Activated CD4-positive, CD25-positive, alpha-beta regulatory T cell treated with anti-CD3 and anti-CD28 coated beads, Interleukin-2, amount 50 U/mL, for 72 hours (primary cell): ENCODE data around the gene CSRNP3.

Experiments
- DNase-seq: peaks from one replicate; pipeline ENCODE4 v3.0.0; 2021

The CSRNP3 gene

GRCh38 chr2:165693838-165694237 is 224.3 kb downstream of the CSRNP3 start:
- DNase-seq, result no peak

GRCh38 chr2:165697748-165698443 is 228.4 kb downstream of the CSRNP3 start:
- no peak for DNase-seq

- no peak for DNase-seq
Observed at GRCh38 chr2:165698444-165698884, 229.0 kb downstream of the CSRNP3 start.

- no peak for DNase-seq
Observed at GRCh38 chr2:165699946-165700345, 230.4 kb downstream of the CSRNP3 start.

GRCh38 chr2:165700531-165700930 is 231.0 kb downstream of the CSRNP3 start:
- no peak for DNase-seq

- no peak for DNase-seq
Observed at GRCh38 chr2:165701147-165701546, 231.6 kb downstream of the CSRNP3 start.

GRCh38 chr2:165706960-165707487 is 237.5 kb downstream of the CSRNP3 start:
- no peak for DNase-seq

GRCh38 chr2:165716091-165716490 is 246.6 kb downstream of the CSRNP3 start:
- DNase-seq, result no peak

GRCh38 chr2:165718610-165719210 is 249.2 kb downstream of the CSRNP3 start:
- DNase-seq, result no peak

GRCh38 chr2:165720511-165720910 is 251.0 kb downstream of the CSRNP3 start:
- DNase-seq, result no peak

- DNase-seq, result no peak
Observed at GRCh38 chr2:165725421-165725820, 255.9 kb downstream of the CSRNP3 start.
